NCI-H1930 (cell line): ENCODE data around the gene CAMK4.
"Not testable (repeated sequence)": the region's sequence is repeated elsewhere in the genome, so short reads cannot be mapped to it uniquely, and the experiment has no call there.

Source experiments
- DNase-seq, 2 experiments: peaks; one replicate each; lab custom pipeline; 2025; lab: John Stamatoyannopoulos, UW

Gene CAMK4

DNA sequence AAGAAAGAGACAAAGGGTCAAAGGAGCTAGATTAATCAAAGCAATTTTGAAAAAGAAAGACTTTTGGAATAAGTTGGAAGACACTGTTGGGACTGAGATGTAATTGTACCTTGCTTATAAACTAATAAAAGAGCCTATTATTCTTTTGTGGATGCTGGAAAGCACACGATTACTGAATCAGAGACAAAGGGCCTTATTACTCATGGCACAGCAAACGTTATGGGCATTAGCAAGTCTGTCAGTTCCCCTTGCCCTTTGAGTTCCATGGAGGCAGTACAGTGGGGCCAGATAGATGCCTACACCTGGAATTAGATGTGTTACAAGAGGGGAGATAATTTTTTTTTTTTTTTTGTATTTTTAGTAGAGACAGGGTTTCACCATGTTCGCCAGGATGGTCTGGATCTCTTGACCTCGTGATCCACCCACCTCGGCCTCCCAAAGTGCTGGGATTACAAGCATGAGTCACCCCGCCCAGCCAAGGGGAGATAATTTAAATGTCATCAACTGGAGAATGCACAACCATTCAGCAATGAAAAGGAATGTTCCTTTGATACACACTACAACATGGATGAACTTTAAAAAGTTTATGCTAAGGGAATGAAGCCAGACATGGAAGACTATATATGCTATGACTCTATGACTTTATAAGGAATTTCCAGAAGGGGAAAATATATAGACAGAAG is 159.2 kb downstream of the CAMK4 start:
- no peak for DNase-seq

DNA sequence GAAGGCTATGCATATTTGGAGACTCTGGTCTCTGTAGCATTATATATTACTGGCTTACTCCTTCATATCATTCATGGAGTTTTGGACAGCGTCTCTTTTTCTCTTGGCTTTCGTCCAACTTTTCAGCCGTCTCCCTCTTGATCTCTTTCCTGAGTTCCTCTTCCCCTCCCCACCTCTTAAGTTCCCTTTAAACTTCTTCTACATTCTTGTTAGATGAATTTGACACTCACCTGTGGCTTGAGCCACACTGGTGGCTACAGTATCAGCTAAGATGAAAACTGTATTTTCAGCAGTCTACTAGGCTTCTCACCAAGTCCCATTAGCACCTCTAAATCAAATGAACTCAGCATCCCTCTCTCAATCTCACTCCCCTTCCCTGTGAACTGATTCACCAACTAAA is 160.0 kb downstream of the CAMK4 start:
- DNase-seq = no peak

DNA sequence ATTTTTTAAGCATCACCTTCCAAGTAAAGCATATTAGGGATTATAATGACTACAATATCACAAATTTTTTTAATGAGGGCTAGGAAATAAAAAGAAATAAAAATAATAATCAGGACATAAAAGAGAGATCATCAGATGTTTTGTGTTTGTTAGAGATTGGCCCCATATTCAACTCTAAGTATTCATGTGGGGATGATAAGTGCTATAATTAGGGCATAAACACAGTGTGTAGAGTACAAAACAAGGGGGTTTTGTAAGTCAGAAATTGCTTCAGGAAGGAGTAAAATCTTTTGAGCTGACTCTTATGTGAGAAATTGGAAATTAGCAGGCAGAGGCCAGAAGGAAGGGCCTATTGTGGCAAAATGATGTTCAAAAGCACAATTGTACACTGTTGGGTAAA is 160.9 kb downstream of the CAMK4 start:
- no peak for DNase-seq

DNA sequence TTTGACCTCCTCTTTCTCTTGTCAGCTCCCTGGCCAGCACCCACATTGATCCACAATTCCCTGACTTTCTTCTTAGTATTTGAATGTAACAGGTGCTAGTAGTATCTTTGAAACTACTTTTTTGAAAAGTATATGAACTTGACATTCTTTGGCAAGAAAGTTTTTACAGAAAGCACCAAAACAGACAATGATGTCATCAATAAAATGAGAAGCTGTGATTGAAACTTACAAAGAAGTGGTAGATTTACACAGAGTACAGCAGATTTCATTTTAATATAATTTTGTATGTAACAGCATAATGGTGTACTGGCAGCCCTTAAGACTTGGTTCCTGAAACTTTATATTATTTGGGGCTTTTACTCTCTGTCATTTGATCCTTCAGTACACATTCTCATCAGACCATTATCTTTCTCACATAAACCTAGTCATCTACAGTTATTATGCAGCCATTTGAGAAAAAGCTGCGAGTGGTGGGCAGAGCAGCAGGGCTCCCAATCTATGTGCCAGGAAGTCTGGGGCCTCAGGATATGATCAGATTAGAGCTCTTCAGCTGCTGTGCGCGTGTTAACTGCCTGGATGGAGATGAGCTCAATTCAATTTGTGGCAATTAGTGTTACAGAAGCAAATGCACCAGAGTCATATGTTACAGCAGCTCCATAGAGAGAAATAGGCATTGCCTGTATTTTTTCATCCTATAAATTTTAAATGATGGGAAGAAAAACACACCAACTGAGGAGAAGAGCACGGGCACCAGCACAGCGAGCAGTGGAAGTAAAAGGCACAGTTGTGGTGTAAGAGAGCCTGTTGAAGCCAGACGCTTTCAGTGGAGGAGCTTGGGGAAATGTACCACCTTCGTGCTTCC is 162.0 kb downstream of the CAMK4 start:
- DNase-seq = peak in 1 of 2 experiments; percentile 44

DNA sequence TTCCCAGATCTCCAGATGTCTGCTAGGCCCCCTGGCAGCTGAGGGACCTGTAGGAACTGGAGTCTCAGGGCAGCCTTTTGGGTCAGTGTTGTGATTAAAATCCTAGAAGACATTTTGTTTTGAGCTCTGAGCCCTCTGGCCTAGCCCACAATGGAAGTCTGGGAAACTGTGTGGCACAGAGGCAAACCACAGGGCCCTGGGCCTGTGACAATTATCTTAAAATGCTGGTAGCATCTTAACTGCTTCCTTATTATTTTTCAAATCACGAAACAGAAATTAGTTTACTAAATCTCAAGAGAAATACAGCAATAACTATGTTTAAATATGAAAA is 162.6 kb downstream of the CAMK4 start:
- no peak for DNase-seq

DNA sequence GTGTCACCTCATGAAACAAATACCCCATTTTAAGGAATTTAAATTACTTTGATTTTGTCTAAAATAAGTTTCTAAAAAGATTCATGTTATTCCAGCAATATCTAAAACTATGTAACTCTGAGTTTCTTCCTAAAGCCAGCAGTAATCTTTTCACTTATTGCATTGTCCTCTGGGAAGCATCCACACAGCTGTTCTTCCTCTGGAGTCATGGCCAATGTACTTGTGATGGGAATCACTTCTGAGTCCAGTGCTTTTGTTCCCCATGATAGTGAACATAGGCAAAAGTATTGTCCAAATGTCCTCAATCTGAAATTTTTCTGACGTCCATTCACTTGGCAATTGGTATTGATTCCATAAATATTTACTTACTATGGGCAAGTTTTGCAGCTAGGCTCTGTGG is 163.2 kb downstream of the CAMK4 start:
- DNase-seq = no peak

DNA sequence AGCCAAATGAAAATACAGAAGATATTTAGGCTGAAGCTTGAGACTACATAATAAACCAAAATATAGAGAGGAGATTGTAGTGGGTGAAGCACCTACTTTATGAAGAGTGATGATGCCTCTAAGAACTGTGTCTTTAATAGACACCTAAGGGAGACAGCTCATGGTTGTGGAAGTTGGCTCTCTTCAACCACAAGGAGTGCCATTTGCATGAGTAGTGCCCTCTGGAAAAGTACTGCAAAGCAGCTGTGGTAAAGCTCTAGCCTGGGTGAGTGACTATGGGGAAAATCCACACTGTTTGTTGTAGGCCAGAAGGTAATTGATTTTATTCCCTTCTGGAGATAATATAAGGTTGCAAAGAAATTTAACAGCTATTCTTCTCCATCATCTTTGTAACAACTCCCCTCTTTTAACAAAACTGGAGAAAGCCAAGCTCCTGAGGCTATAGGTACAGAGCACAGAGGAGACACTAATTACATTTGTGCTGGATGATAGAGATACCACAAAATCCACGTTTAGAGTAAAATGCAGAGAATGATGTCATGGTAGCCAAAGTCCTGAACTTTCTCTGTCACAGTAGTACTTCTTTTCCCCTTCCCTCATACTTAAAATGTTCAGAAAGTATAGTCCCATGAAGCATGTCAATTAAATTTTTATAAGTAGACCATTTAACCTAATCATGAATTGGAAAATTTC is 165.4 kb downstream of the CAMK4 start:
- no peak for DNase-seq

DNA sequence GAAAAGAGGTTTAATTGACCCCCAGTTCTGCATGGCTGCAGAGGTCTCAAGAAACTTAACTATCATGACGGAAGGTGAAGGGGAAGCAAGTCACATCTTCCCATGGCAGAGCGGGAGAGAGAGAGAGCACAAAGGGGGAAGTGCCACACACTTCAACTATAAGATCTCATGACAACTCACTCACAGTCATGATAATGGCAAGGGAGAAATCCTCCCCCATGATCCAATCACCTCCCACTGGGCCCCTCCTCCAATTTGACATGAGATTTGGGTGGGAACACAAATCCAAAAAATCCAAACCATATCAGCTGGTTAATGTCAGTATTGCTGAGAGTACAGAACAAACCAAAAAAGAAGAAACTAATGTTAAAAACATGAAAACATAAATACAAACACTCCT is 168.0 kb downstream of the CAMK4 start:
- no peak for DNase-seq

DNA sequence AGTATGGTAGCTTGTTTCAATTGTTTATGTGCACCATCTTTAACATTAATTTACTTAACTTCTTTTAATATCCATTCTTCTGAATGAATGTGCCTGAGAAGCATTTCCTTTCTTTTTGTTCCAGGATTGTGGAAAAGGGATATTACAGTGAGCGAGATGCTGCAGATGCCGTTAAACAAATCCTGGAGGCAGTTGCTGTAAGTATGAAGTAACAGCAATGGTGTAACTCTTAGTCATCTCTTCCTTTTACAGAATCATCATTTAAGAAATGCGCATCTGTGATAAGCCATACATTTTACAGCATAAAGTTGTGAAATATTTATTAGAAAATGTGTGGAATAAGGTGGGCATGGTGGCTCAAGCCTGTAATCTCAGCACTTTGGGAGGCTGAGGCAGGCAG is 170.4 kb downstream of the CAMK4 start:
- no peak for DNase-seq

DNA sequence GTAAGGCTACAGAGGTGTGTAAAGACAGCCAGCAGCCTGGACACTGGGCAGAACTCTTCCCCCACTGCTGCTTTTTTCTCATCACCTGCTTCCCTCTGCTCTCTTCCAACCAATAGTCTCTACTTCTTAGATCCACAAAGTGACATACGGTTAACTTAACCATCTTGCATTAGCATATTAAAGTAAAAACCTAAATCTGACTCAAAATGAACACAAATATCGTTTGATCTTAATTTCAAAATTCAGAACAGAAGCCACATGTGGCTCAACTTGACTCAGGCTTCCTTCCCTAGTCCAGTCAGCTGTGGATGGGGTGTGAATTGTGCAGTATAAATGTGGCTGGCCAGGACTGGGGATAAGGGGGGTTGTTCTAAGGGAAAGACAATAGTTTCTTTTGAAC is 173.8 kb downstream of the CAMK4 start:
- DNase-seq = no peak

DNA sequence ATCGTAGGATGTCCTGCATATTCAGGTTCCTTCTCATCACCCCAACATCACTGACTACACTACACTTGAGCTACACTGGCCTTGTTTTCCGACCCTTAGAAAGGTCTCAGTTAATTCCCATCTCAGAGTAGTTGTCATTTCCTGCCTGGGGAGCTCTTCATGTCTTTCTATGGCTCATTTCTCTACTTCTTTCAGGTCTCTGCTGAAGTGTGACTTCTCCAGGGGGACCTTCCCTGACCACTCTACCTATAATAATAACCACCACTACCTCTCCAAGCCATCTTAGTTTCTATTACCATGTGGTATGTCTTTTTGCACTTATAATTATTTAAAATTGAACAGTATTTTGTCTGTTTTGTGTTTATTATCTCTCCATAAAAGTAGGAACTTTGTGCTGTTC is 174.9 kb downstream of the CAMK4 start:
- DNase-seq = no peak

DNA sequence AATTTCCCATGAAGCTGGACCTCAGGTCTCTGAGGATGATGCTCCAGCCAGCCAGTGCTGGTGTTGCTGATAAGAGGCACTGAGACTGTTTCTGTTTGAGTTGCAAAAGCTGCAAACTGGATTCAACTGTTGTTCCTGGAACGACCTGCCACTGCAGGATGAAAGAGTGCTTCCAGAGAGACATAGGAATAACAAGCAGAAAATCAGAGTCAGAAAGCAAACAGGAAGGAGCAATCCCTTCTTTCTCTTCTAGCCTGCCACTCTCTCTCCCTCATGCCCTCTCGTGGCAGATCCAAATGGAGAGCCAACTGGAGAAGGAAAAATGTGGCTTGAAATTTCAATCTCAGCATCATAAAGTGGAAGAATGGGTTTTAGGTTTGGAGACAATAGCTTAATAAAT is 177.7 kb downstream of the CAMK4 start:
- DNase-seq = no peak

DNA sequence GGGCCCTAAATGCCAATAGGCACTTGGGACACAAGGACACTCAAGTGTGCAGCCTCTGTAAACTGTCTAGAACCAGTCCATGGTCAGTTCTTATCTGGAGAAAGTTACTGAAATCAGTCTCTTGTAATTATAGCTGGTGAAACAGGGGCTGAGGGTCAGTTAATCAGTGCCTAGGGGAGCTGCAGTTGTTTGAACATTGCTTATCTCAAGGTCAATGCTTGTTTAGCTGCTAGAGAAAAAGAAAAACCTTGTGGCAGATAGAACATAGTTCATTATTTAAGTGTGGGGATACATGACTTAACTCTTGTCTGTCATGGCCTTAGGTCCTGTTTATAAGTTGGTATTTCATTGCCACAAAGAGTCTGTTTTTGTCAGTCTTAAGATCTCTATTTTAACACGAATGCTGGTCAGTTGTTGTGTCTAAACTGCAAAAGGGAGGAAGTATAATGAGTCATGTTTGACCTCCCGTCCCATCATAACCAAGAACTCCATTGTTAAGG is 180.1 kb downstream of the CAMK4 start:
- DNase-seq = no peak

DNA sequence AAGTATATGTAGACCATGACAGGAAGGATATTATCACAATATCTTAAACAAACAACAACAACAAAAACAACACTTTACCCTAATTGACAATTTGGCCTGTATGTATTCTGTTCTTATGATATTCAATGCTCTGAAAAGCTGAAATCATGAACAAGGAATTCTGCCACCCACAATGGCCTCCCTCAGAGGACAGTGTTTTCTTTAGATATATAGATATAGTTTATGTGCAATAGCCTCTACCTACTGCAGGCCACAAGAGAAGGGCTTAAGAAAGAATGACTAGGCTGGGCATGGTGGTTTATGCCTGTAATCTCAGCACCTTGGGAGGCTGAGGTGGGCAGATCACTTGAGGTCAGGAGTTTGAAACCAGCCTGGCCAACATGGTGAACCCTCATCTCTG is 183.4 kb downstream of the CAMK4 start:
- no peak for DNase-seq

DNA sequence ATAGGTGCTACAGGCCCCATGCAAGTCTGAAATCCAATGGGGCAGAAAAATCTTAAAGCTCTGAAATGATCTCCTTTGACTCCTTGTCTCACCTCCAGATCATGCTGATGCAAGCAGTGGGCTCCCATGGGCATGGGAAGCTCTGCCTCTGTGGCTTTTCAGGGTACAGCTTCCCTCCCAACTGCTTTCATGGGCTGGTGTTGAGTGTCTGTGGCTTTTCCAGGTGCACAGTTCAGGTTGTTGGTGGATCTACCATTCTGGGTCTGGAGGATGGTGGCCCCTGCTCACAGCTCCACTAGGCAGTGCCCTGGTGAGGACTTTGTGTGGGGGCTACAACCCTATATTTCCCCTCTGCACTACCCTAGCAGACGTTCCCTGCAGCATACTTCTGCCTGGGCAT is 184.6 kb downstream of the CAMK4 start:
- DNase-seq = no peak

DNA sequence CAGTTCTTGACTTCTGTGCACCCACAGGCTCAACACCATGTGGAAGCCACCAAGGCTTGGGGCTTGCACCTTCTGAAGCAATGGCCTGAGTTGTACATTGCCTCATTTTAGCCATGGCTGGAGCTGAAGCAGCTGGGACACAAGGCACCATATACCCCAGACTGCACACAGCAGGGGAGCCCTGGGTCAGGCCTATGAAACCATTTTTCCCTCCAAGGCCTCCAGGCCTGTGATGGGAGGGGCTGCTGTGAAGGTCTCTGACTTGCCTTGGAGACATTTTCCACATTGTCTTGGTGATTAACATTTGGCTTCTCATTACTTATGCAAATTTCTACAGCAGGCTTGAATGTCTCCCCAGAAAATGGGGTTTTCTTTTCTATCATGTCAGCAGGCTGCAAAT is 185.1 kb downstream of the CAMK4 start:
- DNase-seq = not testable (repeated sequence)

DNA sequence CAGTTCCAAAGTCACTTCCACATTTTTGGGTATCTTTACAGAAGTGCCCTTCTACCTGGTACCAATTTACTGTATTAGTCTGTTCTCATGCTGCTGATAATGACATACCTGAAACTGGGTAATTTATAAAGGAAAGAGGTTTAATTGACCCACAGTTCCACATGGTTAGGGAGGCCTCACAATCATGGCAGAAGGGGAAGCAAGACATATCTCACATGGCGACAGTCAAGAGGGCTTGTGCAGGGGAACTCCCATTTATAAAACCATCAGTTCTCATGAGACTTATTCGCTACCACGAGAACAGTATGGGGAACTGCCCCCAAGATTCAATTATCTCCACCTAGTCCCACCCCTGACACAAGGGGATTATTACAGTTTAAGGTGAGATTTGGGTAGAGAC is 185.9 kb downstream of the CAMK4 start:
- DNase-seq = not testable (repeated sequence)

DNA sequence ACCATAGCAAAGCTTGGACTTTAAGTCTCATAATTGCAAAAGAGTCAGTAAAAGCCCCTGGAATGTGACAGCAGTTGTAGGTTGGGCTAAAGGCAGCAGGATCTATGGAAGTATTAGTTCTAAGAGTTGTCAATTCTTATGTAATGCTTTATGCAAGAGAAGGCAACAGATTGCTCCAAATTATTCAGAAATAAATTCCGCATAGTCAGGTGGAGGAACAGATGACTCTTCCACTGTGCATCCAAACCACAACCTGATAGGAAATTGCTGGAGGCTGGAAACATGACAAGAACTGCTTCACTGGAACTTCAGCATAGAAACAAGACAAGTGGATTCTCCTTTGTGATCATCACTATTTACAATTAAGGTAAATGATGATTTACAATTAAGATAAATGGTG is 187.1 kb downstream of the CAMK4 start:
- DNase-seq = no peak

DNA sequence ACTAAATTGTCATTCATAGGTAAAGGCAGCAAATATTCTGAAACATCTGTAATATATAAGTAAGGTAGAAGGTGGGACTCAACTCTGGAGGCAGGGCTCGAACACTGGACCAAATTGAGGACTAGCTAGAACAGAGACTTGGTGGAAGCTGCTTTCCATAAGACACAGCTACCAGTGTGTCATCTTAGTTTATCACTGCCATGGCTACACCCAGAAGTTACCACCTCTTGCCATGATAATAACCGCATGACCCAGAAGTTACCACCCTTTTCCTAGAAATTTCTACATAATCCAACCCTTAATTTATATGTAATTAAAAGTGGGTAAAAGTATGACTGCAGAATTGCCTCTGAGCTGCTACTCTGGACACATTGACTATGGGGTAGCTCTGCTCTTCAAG is 188.4 kb downstream of the CAMK4 start:
- DNase-seq = no peak

DNA sequence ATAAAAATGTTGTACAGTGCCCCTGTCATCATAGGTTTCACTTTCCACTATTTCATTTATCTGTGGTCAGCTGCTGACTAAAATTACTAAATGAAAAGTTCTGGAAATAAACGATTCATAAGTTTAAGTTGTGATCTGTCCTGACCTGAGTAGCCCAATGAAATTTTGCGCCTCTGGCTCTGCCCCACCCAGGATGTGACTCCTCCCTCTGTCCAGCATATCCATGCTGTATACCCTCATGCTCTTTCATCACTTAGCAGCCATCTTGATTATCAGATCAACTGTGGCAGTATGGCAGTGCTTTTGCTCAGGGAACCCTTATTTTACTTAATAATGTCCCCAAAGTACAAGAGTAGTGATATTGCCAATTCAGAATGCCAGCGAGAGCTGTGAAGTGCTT is 190.9 kb downstream of the CAMK4 start:
- no peak for DNase-seq

DNA sequence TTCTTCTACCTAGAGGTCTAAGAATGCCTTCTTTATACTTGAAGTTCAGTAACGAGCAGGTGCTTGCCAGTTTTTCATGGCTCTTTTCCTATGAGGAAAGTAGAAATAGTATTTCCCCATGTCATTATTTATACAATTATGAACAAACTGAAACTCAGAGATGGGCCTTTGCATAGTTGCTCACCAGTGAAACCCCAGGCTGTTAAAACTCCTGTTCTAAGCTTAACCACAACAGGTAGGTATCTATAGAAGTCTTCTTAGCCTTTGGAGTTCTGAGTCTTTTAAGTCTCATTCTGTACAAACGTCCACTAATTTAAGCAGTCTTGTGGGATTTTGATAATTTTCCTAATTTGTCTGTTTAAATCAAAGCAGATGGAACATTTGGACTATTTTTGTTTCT is 198.1 kb downstream of the CAMK4 start:
- no peak for DNase-seq

DNA sequence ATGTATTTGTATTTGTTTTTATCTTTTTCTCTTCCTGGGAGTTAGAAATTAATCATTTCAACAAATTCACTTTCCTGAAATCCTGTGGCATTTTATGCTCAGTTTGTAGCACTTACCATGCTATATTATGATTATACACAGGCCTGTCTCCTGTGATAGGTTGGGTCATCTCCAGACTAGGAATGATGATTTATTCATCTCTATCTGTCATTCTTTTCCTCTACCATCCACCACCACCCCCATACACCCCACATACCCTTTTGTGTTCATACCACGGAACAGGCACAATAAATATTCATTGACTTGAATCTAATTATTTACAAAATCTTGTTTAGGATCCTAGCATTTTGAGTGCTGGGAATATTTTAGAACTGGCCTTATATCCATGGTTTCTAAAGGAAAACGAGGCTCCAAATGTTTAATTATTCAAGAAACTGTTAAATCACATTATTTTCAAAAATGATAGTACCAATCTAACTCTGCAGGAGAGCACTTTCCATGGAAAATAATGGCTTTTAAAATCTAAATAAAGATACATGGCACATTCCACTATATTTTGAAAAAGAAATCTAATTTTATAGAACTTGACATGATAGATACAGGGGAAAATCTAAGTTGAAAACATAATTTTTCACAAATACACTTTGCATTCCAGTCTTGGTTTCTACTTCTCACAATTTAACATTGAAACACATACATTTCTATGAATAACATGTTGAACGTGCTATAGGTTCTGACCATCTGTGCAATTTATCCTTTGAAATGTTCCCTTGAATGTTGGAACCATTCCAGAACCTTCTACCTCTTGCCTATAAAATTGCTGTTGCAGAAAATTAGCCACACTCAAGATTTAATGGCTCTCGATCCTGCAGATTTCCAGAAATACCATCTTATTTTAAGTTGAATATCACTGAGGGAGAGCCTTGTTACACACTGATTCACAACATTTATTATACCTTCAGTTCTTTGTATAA is 198.8 kb downstream of the CAMK4 start:
- DNase-seq = no peak
